Measurements from ENCODE around the gene MRPS2.
"Not testable (repeated sequence)": the region's sequence is repeated elsewhere in the genome, so short reads cannot be mapped to it uniquely, and the experiment has no call there.

The MRPS2 gene

GRCh38 chr9:135500525-135501260, at the start of gene MRPS2:
MRPS2 (plus strand) TSS chr9:135500682; CDS start chr9:135500711, 29 bp downstream.
- peak; percentile 85 for DNase-seq (ENCODE audit: low spot score)

GRCh38 chr9:135450956-135451355, 49.5 kb upstream of the MRPS2 start:
- no peak for DNase-seq (ENCODE audit: low spot score)

- not testable (repeated sequence) for DNase-seq (ENCODE audit: low spot score)
Measured at GRCh38 chr9:135451909-135452308, 48.6 kb upstream of the MRPS2 start.

- DNase-seq (ENCODE audit: low spot score), result no peak
Measured at GRCh38 chr9:135454737-135455136, 45.7 kb upstream of the MRPS2 start.

- DNase-seq (ENCODE audit: low spot score), result no peak
Measured at GRCh38 chr9:135455401-135456030, 45.0 kb upstream of the MRPS2 start.

- DNase-seq (ENCODE audit: low spot score), result no peak
Measured at GRCh38 chr9:135456436-135457104, 43.9 kb upstream of the MRPS2 start.

GRCh38 chr9:135458478-135458877, 42.0 kb upstream of the MRPS2 start:
- not testable (repeated sequence) for DNase-seq (ENCODE audit: low spot score)

- no peak for DNase-seq (ENCODE audit: low spot score)
Measured at GRCh38 chr9:135461936-135462335, 38.5 kb upstream of the MRPS2 start.

GRCh38 chr9:135463140-135463539, 37.3 kb upstream of the MRPS2 start:
- DNase-seq (ENCODE audit: low spot score), result peak; percentile 62

- DNase-seq (ENCODE audit: low spot score), result no peak
Measured at GRCh38 chr9:135464181-135464580, 36.3 kb upstream of the MRPS2 start.

GRCh38 chr9:135468854-135469521, 31.5 kb upstream of the MRPS2 start:
- peak; percentile 54 for DNase-seq (ENCODE audit: low spot score)

- no peak for DNase-seq (ENCODE audit: low spot score)
Measured at GRCh38 chr9:135471791-135472640, 28.5 kb upstream of the MRPS2 start.

- no peak for DNase-seq (ENCODE audit: low spot score)
Measured at GRCh38 chr9:135473972-135474543, 26.4 kb upstream of the MRPS2 start.

GRCh38 chr9:135474915-135475314, 25.6 kb upstream of the MRPS2 start:
- DNase-seq (ENCODE audit: low spot score), result peak; percentile 29

GRCh38 chr9:135476561-135477355, 23.7 kb upstream of the MRPS2 start:
- peak; percentile 49 for DNase-seq (ENCODE audit: low spot score)

GRCh38 chr9:135478191-135478590, 22.3 kb upstream of the MRPS2 start:
- DNase-seq (ENCODE audit: low spot score), result no peak

GRCh38 chr9:135478829-135479468, 21.5 kb upstream of the MRPS2 start:
- DNase-seq (ENCODE audit: low spot score), result peak; percentile 82

GRCh38 chr9:135479469-135480052, 20.9 kb upstream of the MRPS2 start, which contains the start of gene PPP1R26:
PPP1R26 (plus strand) TSS chr9:135479782; CDS start chr9:135484511, 4,729 bp downstream.
- DNase-seq (ENCODE audit: low spot score), result peak; percentile 37

All from SW480 (cell line).